Measurements from ENCODE around the gene BMP5. TPM values are rescaled to one million over a fixed set of nuclear protein-coding genes. Genes with fewer than 3 reads are reported as not detected.

Gene BMP5
- total and polyA plus RNA-seq, 9 of the 15 experiments (the other 6 are each of a cell fraction or from before 2014, with no cell fraction given): not detected

DNA sequence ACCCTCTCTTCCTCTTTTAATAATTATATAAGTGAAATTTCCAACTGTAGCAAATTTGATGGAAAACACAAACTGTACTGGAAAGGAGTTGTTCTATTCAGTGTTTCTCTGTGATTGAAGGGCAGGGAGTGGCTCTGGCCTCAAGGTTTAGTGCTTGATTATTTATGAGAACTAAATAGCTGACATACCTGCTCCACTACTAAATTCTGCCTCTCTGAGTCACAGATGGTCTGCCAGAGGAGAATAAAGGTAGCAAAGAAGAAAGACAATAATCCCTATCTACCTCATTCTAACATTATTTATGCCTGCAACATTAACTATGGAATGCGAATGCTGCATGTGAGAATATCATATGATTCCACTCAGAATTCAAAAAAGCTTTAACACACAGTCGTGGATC is 9.3 kb downstream of the BMP5 start:
- intact Hi-C loops (cut with micrococcal nuclease) (no loop called here), in situ Hi-C loops (cut with MboI) (no loop called here)
- Histone ChIP-seq H3K4me2 (ENCODE audit: insufficient read depth, low read length) (no peak overlapping the region), H3K27ac (ENCODE audit: extremely low read depth, low read depth, low read length) (no peak overlapping the region), H2AFZ (ENCODE audit: low read depth, low read length) (no peak overlapping the region), H3K4me1 (replicated peaks in 1 of 2; ENCODE audit: control insufficient read depth in 2 of 2, insufficient read depth in 2 of 2, low read length in 2 of 2) (no peaks in the 10 kb centered on the region), H3K36me3 (ENCODE audit: control insufficient read depth, insufficient read depth, low read length) (no peaks in the 10 kb centered on the region), H3K9me1 (ENCODE audit: control insufficient read depth, insufficient read depth, low read length) (no peaks in the 10 kb centered on the region), H4K20me1 (replicated peaks; ENCODE audit: control insufficient read depth, insufficient read depth, low read length) (no peaks in the 10 kb centered on the region), H3K9me3 (replicated peaks; ENCODE audit: control insufficient read depth, insufficient read depth, low read depth, low read length) (no peaks in the 10 kb centered on the region), H3K4me3 (no peak overlapping the region), H3K79me2 (ENCODE audit: control insufficient read depth, insufficient read depth, low read length) (no peaks in the 10 kb centered on the region), H3K27me3 (ENCODE audit: control insufficient read depth in 2 of 2, insufficient read depth in 2 of 2, low read length in 2 of 2) (no peaks in the 10 kb centered on the region), H3K9ac (ENCODE audit: insufficient read depth in 1 of 2, low read depth in 2 of 2, low read length in 2 of 2) (no peak overlapping the region)
- DNase-seq (ENCODE audit: extremely low read depth in 1 of 4, low spot score in 3 of 4): no peak
- no peak for TF ChIP-seq CEBPG (CRISPR knock-in tag; IDR thresholded peaks at IDR 0.05)
- TF ChIP-seq CEBPG (tag; conservative IDR thresholded peaks at IDR 0.05 in 1 of 2, IDR thresholded peaks at IDR 0.05 in 1 of 2): no peak
- no peak for TF ChIP-seq SMAD4 (CRISPR knock-in tag; conservative IDR thresholded peaks at IDR 0.05)
- TF ChIP-seq TEAD1 (CRISPR knock-in tag; IDR thresholded peaks at IDR 0.05): no peak
- no peak for TF ChIP-seq POLR2B (IDR thresholded peaks at IDR 0.05; ENCODE audit: low read depth, partially characterized antibody)
- no peak for ATAC-seq
- WGBS (ENCODE audit: insufficient coverage, low coverage, missing lambda C conversion rate): 3% methylated on average over 2 of the region's 2 CpGs
- CTCF ChIA-PET (ENCODE audit: low intra/inter-chr PET ratio): no interaction called here
- FAIRE-seq: no peak
- BruUV-seq (replicated peaks): no TSS peak
- POLR2A ChIA-PET: no interaction called here

Measured in K562 (cell line).